ENCODE data around the gene DGLUCY.
"Not testable (repeated sequence)": the region's sequence is repeated elsewhere in the genome, so short reads cannot be mapped to it uniquely, and the experiment has no call there.

The DGLUCY gene

DNA sequence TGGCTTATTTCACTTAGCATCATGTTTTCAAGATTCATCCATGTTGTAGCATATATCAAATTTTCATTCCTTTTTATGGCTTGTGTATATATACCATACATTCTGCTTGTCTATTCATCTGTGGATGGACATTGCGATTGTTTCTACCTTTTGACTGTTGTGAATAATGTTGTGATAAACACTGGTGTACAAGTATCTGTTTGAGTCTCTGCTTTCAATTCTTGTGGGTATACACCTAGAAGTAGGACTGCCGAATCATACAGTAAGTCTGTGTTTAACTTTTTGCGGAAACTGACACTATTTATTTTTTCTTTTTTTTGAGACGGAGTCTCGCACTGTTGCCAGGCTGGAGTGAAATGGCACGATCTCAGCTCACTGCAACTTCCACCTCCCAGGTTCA, 33.8 kb upstream of the DGLUCY start:
- FAIRE-seq = no peak
- TF ChIP-seq, protein P1, sequence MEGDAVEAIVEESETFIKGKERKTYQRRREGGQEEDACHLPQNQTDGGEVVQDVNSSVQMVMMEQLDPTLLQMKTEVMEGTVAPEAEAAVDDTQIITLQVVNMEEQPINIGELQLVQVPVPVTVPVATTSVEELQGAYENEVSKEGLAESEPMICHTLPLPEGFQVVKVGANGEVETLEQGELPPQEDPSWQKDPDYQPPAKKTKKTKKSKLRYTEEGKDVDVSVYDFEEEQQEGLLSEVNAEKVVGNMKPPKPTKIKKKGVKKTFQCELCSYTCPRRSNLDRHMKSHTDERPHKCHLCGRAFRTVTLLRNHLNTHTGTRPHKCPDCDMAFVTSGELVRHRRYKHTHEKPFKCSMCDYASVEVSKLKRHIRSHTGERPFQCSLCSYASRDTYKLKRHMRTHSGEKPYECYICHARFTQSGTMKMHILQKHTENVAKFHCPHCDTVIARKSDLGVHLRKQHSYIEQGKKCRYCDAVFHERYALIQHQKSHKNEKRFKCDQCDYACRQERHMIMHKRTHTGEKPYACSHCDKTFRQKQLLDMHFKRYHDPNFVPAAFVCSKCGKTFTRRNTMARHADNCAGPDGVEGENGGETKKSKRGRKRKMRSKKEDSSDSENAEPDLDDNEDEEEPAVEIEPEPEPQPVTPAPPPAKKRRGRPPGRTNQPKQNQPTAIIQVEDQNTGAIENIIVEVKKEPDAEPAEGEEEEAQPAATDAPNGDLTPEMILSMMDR (IDR thresholded peaks at IDR 0.05; ENCODE audit: insufficient read depth, missing control alignments) = no peak
- no peak for DNase-seq (ENCODE audit: insufficient read length, low spot score)

DNA sequence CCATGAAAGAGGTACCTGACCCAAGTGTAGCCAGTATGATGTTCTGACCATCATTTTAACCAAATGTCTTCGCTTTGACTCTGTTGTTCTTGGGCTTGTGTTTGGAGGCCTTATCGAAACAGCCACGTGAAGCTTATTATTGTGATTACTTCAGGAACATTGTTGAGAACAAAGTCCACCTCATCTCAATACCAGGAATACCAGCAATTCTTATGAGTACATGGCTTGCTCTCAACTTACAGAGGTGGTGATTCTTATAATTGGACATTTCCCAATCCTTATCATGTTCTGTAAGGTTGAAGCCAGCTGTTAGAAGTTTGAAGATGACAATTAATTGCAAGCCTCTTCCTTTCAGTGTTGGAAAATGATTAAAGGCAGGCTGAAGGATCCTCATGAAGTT, 31.6 kb upstream of the DGLUCY start:
- FAIRE-seq = no peak
- TF ChIP-seq, protein P1 (IDR thresholded peaks at IDR 0.05; ENCODE audit: insufficient read depth, missing control alignments) = no peak
- no peak for DNase-seq (ENCODE audit: insufficient read length, low spot score)

DNA sequence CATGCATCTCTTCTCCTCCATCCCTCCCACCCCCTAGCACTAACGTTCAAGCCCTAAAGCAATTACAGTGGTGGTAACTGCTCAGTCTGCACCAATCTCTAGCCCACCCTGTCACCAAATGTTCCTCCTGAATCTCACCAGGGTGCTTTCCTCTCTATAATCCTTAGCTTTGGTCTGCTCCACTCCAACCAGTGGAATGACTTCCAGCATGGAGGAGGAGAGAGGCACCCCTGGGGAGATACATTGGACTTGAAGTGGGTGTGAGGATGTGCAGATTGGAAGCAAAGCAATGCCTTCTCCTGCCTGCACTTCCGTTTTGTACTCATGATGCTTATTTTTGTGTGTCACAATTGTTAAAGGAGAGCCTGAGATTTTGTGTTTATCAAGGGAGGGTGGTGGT, 29.4 kb upstream of the DGLUCY start:
- TF ChIP-seq, protein P1 (IDR thresholded peaks at IDR 0.05; ENCODE audit: insufficient read depth, missing control alignments) = no peak
- FAIRE-seq = no peak
- DNase-seq (ENCODE audit: insufficient read length, low spot score) = no peak

DNA sequence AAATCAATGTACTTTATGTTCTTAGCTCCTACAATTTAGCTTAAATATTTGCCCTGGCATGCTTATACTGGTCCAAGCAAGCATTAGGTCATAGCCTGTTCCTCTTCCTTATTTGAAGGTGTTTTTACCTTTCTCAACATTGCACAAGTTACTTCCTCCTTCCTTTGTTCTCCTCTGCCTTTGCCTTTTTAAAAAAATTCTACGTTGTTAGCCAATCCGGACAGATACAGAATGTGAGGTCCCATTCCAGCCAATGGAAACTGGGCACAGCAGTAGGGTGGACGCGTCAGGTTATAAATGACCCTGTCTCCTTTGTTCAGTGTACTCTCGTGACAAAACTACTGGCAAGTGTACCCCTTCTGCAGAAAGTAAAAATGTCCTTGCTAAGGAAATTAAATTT, 26.4 kb upstream of the DGLUCY start:
- not testable (repeated sequence) for FAIRE-seq; DNase-seq (ENCODE audit: insufficient read length, low spot score)

DNA sequence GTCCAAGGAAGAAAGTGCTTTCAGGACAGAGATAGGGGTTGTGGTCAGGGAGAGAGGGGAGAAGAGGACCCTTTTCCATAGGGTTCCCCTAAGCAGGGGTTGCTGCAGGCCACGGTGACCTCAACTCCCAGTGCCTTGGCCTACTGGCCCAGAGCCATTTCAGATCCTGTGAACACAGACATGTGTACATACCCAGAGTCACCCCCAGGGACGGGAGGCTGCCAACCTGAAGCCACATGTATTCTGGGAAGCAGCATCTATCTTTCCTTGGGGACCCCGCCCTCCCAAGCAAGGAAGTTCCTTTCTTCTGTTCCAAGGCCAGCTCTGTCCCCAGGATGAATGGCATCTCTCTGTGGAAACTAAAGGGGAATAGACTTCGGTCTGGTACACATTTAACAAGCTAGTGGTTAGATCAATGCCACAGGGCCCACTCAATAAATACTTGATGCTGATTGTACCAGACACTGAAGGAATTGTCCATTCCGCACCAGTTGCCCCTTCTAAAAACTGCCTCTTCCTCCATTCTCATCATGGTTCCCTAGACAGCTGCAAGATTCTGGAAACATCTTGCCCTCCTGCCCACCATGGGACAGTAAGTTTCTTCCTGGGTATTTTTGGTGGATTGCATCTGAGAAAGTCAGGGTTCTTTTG, 25.2 kb upstream of the DGLUCY start:
- DNase-seq (ENCODE audit: insufficient read length, low spot score) = no peak
- TF ChIP-seq, protein P1 (IDR thresholded peaks at IDR 0.05; ENCODE audit: insufficient read depth, missing control alignments) = no peak
- no peak for FAIRE-seq

DNA sequence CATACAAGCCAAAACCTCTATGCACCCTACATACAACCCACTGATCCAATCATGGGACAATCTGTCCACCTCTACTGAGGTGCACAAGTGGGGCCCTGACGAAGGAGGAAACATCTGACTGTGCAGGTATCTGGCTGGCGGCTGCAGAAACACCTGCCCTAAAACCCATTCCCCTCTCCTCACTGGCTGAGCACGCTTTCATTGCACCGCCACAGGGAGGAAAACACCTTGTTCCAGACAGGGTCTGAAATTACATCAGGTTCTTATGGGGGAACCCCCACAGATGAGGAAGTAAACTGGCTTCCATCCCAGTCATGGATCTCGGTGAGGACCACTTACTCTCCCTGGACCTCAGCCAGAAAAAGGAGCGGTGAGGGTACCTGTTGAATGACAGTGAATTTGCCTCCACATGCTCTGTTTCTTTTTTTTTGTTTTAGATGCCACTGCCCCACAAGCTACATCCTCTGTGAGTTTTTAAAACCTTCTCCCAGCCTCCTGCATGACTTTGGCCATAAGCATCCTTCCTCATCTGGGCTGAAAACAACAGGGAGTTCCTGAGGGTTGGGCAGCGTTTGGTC, 23.8 kb upstream of the DGLUCY start:
- no peak for DNase-seq (ENCODE audit: insufficient read length, low spot score)
- TF ChIP-seq, protein P1 (IDR thresholded peaks at IDR 0.05; ENCODE audit: insufficient read depth, missing control alignments) = no peak
- no peak for FAIRE-seq

DNA sequence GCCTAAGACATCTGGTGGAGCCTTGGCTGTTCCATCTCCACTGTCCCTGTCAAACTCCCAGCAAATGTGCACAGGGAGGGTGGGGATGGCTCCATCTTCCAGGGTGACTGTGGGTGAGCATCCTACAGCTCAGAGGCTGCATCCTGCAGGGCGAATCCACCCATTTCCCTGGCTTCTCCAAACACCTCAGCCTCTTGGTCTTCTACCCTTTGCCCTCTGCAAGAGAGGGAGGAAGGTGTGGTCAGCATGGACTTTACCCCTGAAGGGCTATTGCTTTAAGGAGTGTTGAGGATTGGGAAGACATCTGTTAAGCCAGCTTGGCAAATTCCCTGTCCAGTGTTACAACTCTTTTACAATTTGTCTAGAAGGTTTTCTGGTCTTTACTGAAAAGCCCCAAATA, 23.1 kb upstream of the DGLUCY start:
- TF ChIP-seq, protein P1 (IDR thresholded peaks at IDR 0.05; ENCODE audit: insufficient read depth, missing control alignments) = no peak
- FAIRE-seq = no peak

More for the DNA sequence above, 23.1 kb upstream of the DGLUCY start:
- no peak for DNase-seq (ENCODE audit: insufficient read length, low spot score)

Data from D721Med (cell line).